Esophagus squamous epithelium (tissue), 4 donors: Measurements from ENCODE around the gene OPHN1.

Source experiments
- POLR2A ChIP-seq, 4 donors: fragments of 450-650 bp; IDR thresholded peaks; one replicate each; pipeline ENCODE4 v1.6.1; 2017; ENCODE audit warnings: antibody characterized with exemption in 4 of 4, mild to moderate bottlenecking in 4 of 4, moderate library complexity in 3 of 4
- TF ChIP-seq, protein P1 (sequence below), 6 experiments: fragments of 450-650 bp in 4 of 6; fragments of 200-600 bp in 2 of 6; sonication (generic) in 2 of 6; IDR thresholded peaks; one replicate each; pipeline ENCODE4 v1.5.1; 2016 to 2019; ENCODE audit warnings: antibody characterized with exemption in 6 of 6, mild to moderate bottlenecking in 4 of 6, moderate library complexity in 4 of 6

DNA sequence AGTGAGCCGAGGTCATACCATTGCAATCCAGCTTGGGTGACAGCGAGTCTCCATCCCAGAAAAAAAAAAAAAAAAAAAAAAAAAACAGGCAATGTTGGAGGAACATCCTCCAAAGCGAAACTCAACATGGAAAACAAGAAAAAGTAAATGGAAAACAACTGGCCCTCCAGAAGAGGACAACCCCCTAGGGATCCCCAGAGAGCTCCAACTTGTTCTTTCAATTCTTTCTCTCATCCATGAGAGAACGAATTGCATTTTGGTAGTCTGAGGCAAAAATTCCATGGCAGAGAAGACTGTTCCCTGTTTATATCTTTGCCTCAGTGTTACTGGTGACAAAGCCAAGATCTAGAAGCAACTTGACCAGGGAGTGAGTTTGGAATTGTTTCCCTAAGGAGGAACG, 49.8 kb downstream of the OPHN1 start:
- TF ChIP-seq, protein P1, sequence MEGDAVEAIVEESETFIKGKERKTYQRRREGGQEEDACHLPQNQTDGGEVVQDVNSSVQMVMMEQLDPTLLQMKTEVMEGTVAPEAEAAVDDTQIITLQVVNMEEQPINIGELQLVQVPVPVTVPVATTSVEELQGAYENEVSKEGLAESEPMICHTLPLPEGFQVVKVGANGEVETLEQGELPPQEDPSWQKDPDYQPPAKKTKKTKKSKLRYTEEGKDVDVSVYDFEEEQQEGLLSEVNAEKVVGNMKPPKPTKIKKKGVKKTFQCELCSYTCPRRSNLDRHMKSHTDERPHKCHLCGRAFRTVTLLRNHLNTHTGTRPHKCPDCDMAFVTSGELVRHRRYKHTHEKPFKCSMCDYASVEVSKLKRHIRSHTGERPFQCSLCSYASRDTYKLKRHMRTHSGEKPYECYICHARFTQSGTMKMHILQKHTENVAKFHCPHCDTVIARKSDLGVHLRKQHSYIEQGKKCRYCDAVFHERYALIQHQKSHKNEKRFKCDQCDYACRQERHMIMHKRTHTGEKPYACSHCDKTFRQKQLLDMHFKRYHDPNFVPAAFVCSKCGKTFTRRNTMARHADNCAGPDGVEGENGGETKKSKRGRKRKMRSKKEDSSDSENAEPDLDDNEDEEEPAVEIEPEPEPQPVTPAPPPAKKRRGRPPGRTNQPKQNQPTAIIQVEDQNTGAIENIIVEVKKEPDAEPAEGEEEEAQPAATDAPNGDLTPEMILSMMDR (IDR thresholded peaks at IDR 0.05) = no peak
- TF ChIP-seq POLR2A (IDR thresholded peaks at IDR 0.05) = no peak
